Measurements from ENCODE around the gene P4HTM. TPM values are rescaled to one million over a fixed set of nuclear protein-coding genes. Genes with fewer than 3 reads are reported as not detected.

The P4HTM gene
- total and polyA plus RNA-seq, 2 donors (not counting 3 experiments of a cell fraction or from before 2014, with no cell fraction given): 23.0 to 32.7 TPM

- ChIA-PET CTCF (interaction anchor here (0.6 to 8.3 kb wide), 7 partner anchors 9 to 429 kb away, joined by 3 to 127 read pairs (median 3); partner anchors contain the start of genes P4HTM and WDR6), POLR2A (interaction anchor here (0.6 to 3.8 kb wide), 10 partner anchors 9 to 352 kb away, joined by 3 to 19 read pairs (median 6); partner anchors contain the start of genes IMPDH2, P4HTM, QRICH1 and WDR6)
- peak; percentile 23 for DNase-seq (ENCODE audit: low read depth, low spot score)
- Histone ChIP-seq H3K27ac (ENCODE audit: insufficient read depth, low read depth, low read length) (peak overlapping the region; percentile 95), H3K4me2 (ENCODE audit: insufficient read depth, low read length) (peak overlapping the region; percentile 54), H3K9me3 (replicated peaks; ENCODE audit: control insufficient read depth, insufficient read depth, low read length) (no peaks in the 10 kb centered on the region), H3K9me1 (replicated peaks; ENCODE audit: control insufficient read depth, extremely low read depth, insufficient read depth, low read length) (no peaks in the 10 kb centered on the region), H3K4me1 (ENCODE audit: control insufficient read depth, extremely low read depth, insufficient read depth, low read length) (peaks cover 31% of the 10 kb centered on the region), H3K79me2 (ENCODE audit: control insufficient read depth, insufficient read depth, low read length) (peaks cover 31% of the 10 kb centered on the region), H3K9ac (replicated peaks; ENCODE audit: extremely low read depth, insufficient read depth, low read length) (peak overlapping the region; percentile 96), H4K20me1 (replicated peaks; ENCODE audit: control insufficient read depth, extremely low read depth, insufficient read depth, low read length) (no peaks in the 10 kb centered on the region), H3K4me3 (replicated peaks in 1 of 3; ENCODE audit: insufficient read depth in 1 of 3, low read depth in 1 of 3, low read length in 3 of 3) (peak overlapping the region; percentile 56 to 59 (median 57)), H3K36me3 (ENCODE audit: control insufficient read depth in 2 of 2, extremely low read depth in 1 of 2, insufficient read depth in 2 of 2, low read length in 2 of 2) (peaks cover 7 to 29% of the 10 kb centered on the region in 2 experiments), H2AFZ (ENCODE audit: low read depth, low read length) (peak overlapping the region; percentile 59), H3K27me3 (ENCODE audit: control insufficient read depth in 2 of 2, insufficient read depth in 2 of 2, low read length in 2 of 2) (no peaks in the 10 kb centered on the region)
- dilution Hi-C loops (cut with MboI; ENCODE audit: extremely low pct_ligation_motif_present, low sequenced_read_pairs): no loop called here
- peak; percentile 64 for FAIRE-seq
- intact Hi-C loops (cut with micrococcal nuclease): loop anchor here (1.0 kb wide), 3 partner anchors 13 to 74 kb away; partner anchors contain the start of genes QRICH1 and WDR6
- BruUV-seq (replicated peaks): TSS peak; percentile 60
- TF ChIP-seq MAX (IDR thresholded peaks at IDR 0.05; ENCODE audit: insufficient read depth, insufficient read length) (no peak), EZH2 (IDR thresholded peaks at IDR 0.05; ENCODE audit: borderline replicate concordance, low read depth, low read length, severe bottlenecking) (no peak), FOS (IDR thresholded peaks at IDR 0.05; ENCODE audit: borderline replicate concordance, insufficient read depth, low read length) (no peak), GATA2 (IDR thresholded peaks at IDR 0.05; ENCODE audit: insufficient read depth, insufficient read length, low read depth, low read length) (no peak), POLR2A (IDR thresholded peaks at IDR 0.05; ENCODE audit: low read depth, low read length) (no peak), CTCF (IDR thresholded peaks at IDR 0.05; ENCODE audit: extremely low read depth in 1 of 2, insufficient read depth in 1 of 2, low read depth in 1 of 2, low read length in 2 of 2) (no peak), MYC (IDR thresholded peaks at IDR 0.05; ENCODE audit: low read depth, low read length) (no peak), JUN (IDR thresholded peaks at IDR 0.05; ENCODE audit: borderline replicate concordance, insufficient read depth, insufficient read length, low read depth) (no peak), POLR2AphosphoS5 (IDR thresholded peaks at IDR 0.05; ENCODE audit: insufficient read depth, low read depth, low read length) (no peak)
Measured at GRCh38 chr3:49020330-49021212, 30.5 kb downstream of the P4HTM start.

Measured in endothelial cell of umbilical vein (primary cell).